Measurements from ENCODE around the gene ITIH4.

DNA sequence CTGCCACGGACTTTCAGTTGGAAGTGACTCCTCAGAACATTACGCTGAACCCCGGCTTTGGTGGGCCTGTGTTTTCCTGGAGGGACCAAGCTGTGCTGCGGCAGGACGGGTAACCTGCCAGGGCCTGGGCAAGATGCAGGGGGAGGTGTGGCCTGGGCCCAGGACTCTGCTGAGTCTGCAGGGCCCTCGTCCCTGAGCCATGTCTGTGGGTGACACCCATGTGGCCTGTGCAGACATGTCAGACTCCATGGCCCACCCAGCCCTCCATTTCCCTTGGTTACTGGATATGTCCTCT lies 40.8 kb downstream of the ITIH4 start:
- TF ChIP-seq, protein P1, sequence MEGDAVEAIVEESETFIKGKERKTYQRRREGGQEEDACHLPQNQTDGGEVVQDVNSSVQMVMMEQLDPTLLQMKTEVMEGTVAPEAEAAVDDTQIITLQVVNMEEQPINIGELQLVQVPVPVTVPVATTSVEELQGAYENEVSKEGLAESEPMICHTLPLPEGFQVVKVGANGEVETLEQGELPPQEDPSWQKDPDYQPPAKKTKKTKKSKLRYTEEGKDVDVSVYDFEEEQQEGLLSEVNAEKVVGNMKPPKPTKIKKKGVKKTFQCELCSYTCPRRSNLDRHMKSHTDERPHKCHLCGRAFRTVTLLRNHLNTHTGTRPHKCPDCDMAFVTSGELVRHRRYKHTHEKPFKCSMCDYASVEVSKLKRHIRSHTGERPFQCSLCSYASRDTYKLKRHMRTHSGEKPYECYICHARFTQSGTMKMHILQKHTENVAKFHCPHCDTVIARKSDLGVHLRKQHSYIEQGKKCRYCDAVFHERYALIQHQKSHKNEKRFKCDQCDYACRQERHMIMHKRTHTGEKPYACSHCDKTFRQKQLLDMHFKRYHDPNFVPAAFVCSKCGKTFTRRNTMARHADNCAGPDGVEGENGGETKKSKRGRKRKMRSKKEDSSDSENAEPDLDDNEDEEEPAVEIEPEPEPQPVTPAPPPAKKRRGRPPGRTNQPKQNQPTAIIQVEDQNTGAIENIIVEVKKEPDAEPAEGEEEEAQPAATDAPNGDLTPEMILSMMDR (conservative IDR thresholded peaks at IDR 0.05; ENCODE audit: low read depth, low read length): no peak
- no peak for TF ChIP-seq EZH2 (IDR thresholded peaks at IDR 0.05; ENCODE audit: borderline replicate concordance, low read depth, low read length, poor library complexity, severe bottlenecking)
